Thyroid gland (tissue), 4 donors: Measurements from ENCODE around the gene KHDC3L. TPM values are rescaled to one million over a fixed set of nuclear protein-coding genes. Genes with fewer than 3 reads are reported as not detected.

Experiments used
- DNase-seq, 2 donors: peaks; one replicate each; pipeline ENCODE4 v3.0.0-alpha.2; 2019
- H3K27ac ChIP-seq, 3 donors: fragments of 200-600 bp; sonication (generic); 1 replicate in 2 of 3; 2 replicates in 1 of 3; pipeline ENCODE4 v1.5.1; 2016 to 2019; ENCODE audit warnings: mild to moderate bottlenecking in 1 of 3, moderate library complexity in 1 of 3
- H3K27me3 ChIP-seq: fragments of 200-600 bp; sonication (generic); one replicate; pipeline ENCODE4 v1.5.1; 2019
- H3K36me3 ChIP-seq, 2 donors: fragments of 200-600 bp; sonication (generic); one replicate each; pipeline ENCODE4 v1.5.1; 2016 to 2019
- H3K4me1 ChIP-seq, 2 donors: fragments of 200-600 bp; sonication (generic); one replicate each; pipeline ENCODE4 v1.5.1; 2017 to 2019
- H3K4me3 ChIP-seq, 3 donors: fragments of 200-600 bp; sonication (generic); replicated peaks in 1 of 3; 1 replicate in 2 of 3; 2 replicates in 1 of 3; pipeline ENCODE4 v1.5.1; 2016; ENCODE audit warnings: mild to moderate bottlenecking in 1 of 3
- H3K9me3 ChIP-seq: fragments of 200-600 bp; sonication (generic); one replicate; pipeline ENCODE4 v1.5.1; 2017
- POLR2A ChIP-seq, 2 donors: fragments of 450-650 bp; IDR thresholded peaks; one replicate each; pipeline ENCODE4 v1.6.1; 2017; ENCODE audit warnings: antibody characterized with exemption in 2 of 2, mild to moderate bottlenecking in 2 of 2, moderate library complexity in 1 of 2
- WGBS, 2 donors: methylation state at CpG; one replicate each; pipeline ENCODE4 v1.1.5; 2017; 5-methylcytosine and 5-hydroxymethylcytosine counted together
- intact Hi-C: fragments of 100-400 bp; cut with DNase I; formaldehyde crosslinking; loops from one replicate; pipeline ENCODE4 v1.15.1; 2023
- total RNA-seq, 4 donors: library from RNA; depleted of rRNA; stranded (reverse); fragments of >200 nt; gene quantifications; one replicate each; pipeline ENCODE4 v1.2.3, GENCODE V29; 2016
- TF ChIP-seq, protein P1 (sequence below), 6 experiments: fragments of 200-600 bp in 3 of 6; fragments of 450-650 bp in 3 of 6; sonication (generic) in 3 of 6; IDR thresholded peaks; one replicate each; pipeline ENCODE4 v1.5.1; 2016 to 2019; ENCODE audit warnings: antibody characterized with exemption in 6 of 6, mild to moderate bottlenecking in 2 of 6, inconsistent platforms in 1 of 6, moderate library complexity in 1 of 6

Gene KHDC3L
- total RNA-seq, 4 donors from 2014 or later = not detected

DNA sequence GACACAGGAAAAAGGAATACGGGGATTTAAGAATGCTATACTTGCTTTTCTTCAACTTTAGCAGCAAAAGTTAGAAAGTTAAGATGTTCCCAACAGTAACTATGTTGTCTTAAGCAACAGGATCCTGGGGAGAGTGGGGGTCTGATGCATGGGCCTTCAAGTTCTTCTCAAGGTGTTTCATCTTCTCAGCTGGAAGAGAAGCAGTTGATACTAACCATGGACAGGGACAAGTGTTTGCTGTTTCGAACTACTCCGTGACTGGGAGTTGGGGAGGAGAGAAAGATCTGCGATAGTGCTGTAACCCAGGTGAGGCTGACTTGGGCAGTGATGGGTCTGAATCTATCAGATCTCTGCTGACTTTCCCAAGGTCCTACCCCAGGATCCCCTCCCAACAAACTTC lies 6.2 kb downstream of the KHDC3L start:
- H3K27me3 ChIP-seq = no peaks in the 10 kb centered on the region
- 83% methylated on average over 4 of the region's 4 CpGs for WGBS, 2 donors
- H3K9me3 ChIP-seq = no peaks in the 10 kb centered on the region
- H3K27ac ChIP-seq = no peak overlapping the region
- H3K36me3 ChIP-seq = no peaks in the 10 kb centered on the region
- intact Hi-C loops = no loop called here
- TF ChIP-seq POLR2A (IDR thresholded peaks at IDR 0.05) = no peak
- TF ChIP-seq, protein P1, sequence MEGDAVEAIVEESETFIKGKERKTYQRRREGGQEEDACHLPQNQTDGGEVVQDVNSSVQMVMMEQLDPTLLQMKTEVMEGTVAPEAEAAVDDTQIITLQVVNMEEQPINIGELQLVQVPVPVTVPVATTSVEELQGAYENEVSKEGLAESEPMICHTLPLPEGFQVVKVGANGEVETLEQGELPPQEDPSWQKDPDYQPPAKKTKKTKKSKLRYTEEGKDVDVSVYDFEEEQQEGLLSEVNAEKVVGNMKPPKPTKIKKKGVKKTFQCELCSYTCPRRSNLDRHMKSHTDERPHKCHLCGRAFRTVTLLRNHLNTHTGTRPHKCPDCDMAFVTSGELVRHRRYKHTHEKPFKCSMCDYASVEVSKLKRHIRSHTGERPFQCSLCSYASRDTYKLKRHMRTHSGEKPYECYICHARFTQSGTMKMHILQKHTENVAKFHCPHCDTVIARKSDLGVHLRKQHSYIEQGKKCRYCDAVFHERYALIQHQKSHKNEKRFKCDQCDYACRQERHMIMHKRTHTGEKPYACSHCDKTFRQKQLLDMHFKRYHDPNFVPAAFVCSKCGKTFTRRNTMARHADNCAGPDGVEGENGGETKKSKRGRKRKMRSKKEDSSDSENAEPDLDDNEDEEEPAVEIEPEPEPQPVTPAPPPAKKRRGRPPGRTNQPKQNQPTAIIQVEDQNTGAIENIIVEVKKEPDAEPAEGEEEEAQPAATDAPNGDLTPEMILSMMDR (IDR thresholded peaks at IDR 0.05) = no peak
- no peak for DNase-seq
- H3K4me1 ChIP-seq = no peaks in the 10 kb centered on the region
- H3K4me3 ChIP-seq = no peak overlapping the region

DNA sequence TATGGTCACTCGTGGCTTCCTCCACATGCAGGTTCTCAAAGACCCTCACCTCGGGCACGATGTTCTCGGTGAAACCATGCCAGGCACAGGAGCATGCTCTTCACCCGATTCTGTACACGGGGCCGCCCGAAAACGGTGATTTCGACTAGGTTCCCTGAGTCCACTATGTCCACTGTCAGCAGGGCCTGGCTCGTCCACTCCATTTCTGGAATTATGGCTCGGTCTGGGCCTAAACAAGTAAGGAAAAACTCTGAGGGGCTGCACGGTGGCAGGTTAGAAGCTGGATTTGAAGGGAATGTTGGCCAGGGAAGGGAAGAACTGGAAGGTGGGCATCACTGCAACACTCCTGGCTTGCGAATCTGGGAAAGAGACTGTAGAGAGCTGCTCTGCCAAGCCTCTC lies 6.7 kb downstream of the KHDC3L start:
- intact Hi-C loops = no loop called here
- Histone ChIP-seq H3K27me3 (no peaks in the 10 kb centered on the region), H3K4me1 (no peaks in the 10 kb centered on the region), H3K9me3 (no peaks in the 10 kb centered on the region), H3K4me3 (no peak overlapping the region), H3K27ac (no peak overlapping the region), H3K36me3 (no peaks in the 10 kb centered on the region)
- no peak for DNase-seq
- 95 to 96% methylated on average over 14 of the region's 14 CpGs for WGBS, 2 donors
- TF ChIP-seq, protein P1 (IDR thresholded peaks at IDR 0.05) = no peak
- TF ChIP-seq POLR2A (IDR thresholded peaks at IDR 0.05) = no peak

DNA sequence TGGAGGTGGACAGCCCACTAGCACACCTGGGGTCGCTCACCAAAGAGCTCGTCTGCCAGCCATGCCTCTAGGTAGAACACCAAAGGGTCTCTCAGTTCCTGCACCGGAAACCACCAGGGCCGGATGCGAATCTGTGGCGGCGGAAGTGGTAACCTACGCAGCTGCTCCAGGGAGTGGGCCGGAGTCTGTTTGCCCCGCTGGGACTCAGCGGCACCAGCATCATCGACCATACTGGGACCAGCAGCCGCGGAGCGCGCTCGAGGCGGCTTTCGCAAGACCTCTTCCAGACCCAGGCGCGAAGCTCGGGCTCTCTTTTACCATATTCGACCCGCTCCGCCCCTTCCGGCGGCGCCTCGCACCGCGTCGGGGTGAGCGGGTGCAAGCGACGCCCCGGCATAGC lies 7.1 kb downstream of the KHDC3L start, which contains the start of gene OOEP:
OOEP (minus strand) TSS at position 335 of the 400 bp plus-strand sequence; CDS start at position 230, 105 bp downstream.
- Histone ChIP-seq H3K9me3 (no peaks in the 10 kb centered on the region), H3K27me3 (no peaks in the 10 kb centered on the region), H3K27ac (no peak within 1 kb of the TSS), H3K36me3 (no peaks in the 10 kb centered on the region), H3K4me1 (no peaks in the 10 kb centered on the region), H3K4me3 (no peak within 1 kb of the TSS)
- TF ChIP-seq, protein P1 (IDR thresholded peaks at IDR 0.05) = no peak
- no peak for TF ChIP-seq POLR2A (IDR thresholded peaks at IDR 0.05)
- intact Hi-C loops = no loop called here
- WGBS, 2 donors = 97% methylated on average over 30 to 32 of the region's 36 CpGs
- DNase-seq = no peak

DNA sequence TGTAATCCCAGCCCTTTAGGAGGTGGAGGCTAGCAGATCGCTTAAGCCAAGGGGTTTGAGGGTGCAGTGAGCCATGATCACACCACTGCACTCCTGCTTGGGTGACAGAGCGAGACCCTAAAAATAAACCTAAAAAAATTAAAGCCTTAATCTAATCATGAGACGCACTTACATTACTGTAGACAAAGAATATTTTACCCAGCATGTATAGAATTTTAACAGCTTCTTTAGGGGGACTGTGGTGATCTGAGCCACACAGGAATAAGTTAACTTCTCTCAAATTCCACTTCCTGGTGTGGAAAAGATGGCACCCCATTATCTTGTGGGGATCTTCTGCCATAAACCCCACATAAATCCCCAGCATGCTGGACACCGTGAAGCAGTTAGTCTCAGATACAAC lies 9.5 kb downstream of the KHDC3L start:
- Histone ChIP-seq H3K27ac (no peak overlapping the region), H3K27me3 (no peaks in the 10 kb centered on the region), H3K4me3 (no peak overlapping the region), H3K4me1 (no peaks in the 10 kb centered on the region), H3K36me3 (no peaks in the 10 kb centered on the region), H3K9me3 (no peaks in the 10 kb centered on the region)
- no peak for TF ChIP-seq POLR2A (IDR thresholded peaks at IDR 0.05)
- TF ChIP-seq, protein P1 (IDR thresholded peaks at IDR 0.05) = no peak
- no peak for DNase-seq
- WGBS, 2 donors = 93 to 97% methylated on average over 4 of the region's 4 CpGs
- intact Hi-C loops = no loop called here

DNA sequence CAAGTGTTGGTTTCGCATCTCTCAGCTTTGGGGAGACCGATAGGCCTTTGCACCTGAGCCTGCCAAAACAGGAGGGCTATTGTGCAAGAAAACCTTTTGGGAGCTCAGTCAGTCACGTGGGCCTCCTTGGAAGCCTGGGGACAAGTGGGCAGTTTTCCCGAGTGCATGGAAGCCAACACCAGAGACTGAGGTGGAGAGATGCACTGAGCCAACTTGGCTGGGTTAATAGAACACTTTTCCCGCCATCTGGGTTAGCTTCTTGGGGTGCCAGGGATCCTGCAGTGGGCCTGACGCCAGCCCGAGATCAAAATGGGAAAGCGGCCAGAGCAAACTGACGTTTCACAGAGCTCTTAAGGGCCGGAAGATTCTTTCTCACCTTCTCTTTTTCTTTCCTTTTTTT lies 10.1 kb downstream of the KHDC3L start:
- Histone ChIP-seq H3K4me1 (no peaks in the 10 kb centered on the region), H3K9me3 (no peaks in the 10 kb centered on the region), H3K27me3 (no peaks in the 10 kb centered on the region), H3K36me3 (no peaks in the 10 kb centered on the region), H3K4me3 (no peak overlapping the region), H3K27ac (no peak overlapping the region)
- TF ChIP-seq, protein P1 (IDR thresholded peaks at IDR 0.05) = no peak
- TF ChIP-seq POLR2A (IDR thresholded peaks at IDR 0.05) = no peak
- 92% methylated on average over 10 of the region's 10 CpGs for WGBS, 2 donors
- DNase-seq = no peak
- intact Hi-C loops = no loop called here
